SJSA1 (cell line): ENCODE results near the gene ATP8A2. TPM values are rescaled to one million over a fixed set of nuclear protein-coding genes. Genes with fewer than 3 reads are reported as not detected.
"Not testable (repeated sequence)": the region's sequence is repeated elsewhere in the genome, so short reads cannot be mapped to it uniquely, and the experiment has no call there.

Experiments used
- DNase-seq, 2 experiments: peaks; one replicate each; pipeline ENCODE4 v3.0.0-alpha.2; 2015 to 2020; ENCODE audit warnings: low spot score in 2 of 2, low read depth in 1 of 2
- H3K27ac ChIP-seq: fragments of 250-450 bp; sonication (Bioruptor Pico); 2 replicates; pipeline ENCODE4 v1.5.1; 2020; ENCODE audit warnings: mild to moderate bottlenecking, moderate library complexity
- H3K27me3 ChIP-seq: fragments of 250-450 bp; sonication (Bioruptor Pico); replicated peaks from 2 replicates; pipeline ENCODE4 v1.5.1; 2020; ENCODE audit warnings: mild to moderate bottlenecking, moderate library complexity
- H3K36me3 ChIP-seq: fragments of 250-450 bp; sonication (Bioruptor Pico); 2 replicates; pipeline ENCODE4 v1.5.1; 2020; ENCODE audit warnings: mild to moderate bottlenecking
- H3K4me1 ChIP-seq: fragments of 250-450 bp; sonication (Bioruptor Pico); replicated peaks from 2 replicates; pipeline ENCODE4 v1.6.1; 2021; ENCODE audit warnings: mild to moderate bottlenecking
- H3K4me3 ChIP-seq: fragments of 250-450 bp; sonication (Bioruptor Pico); 2 replicates; pipeline ENCODE4 v1.5.1; 2020; ENCODE audit warnings: mild to moderate bottlenecking
- H3K9me3 ChIP-seq: fragments of 250-450 bp; sonication (Bioruptor Pico); replicated peaks from 2 replicates; pipeline ENCODE4 v1.5.1; 2020; ENCODE audit warnings: mild to moderate bottlenecking
- total RNA-seq: library from RNA; depleted of rRNA; stranded (reverse); fragments of >200 nt; shearing (Covaris generic); gene quantifications from 2 replicates; pipeline ENCODE4 v1.2.3, GENCODE V29; 2014; rRNA removed

The ATP8A2 gene
- total RNA-seq: 0.03 and 0.13 TPM in 2 replicates

DNA sequence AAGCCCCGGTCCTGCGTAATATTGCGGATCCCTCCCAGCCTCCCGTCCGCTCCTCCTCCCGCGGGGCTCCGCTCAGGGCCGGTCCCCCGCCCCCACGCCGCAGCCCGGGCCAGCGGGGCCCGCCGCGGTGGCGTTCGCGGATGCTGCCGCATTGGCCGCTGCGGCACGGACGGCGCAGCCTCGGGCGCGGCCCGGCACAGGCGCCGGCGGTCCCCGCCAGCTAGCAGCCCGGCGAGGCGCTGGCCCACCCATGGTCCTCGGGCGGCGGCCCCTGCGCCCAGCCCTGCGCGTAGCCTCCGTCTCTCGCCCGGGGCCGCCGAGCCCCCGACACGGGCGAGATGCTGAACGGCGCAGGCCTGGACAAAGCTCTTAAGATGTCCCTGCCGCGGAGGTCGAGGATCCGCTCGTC is at the start of gene ATP8A2:
Gene ATP8A2 (plus strand): TSS at position 100 of the 409 bp plus-strand sequence. CDS start 239 bp downstream, at position 339.
- DNase-seq: no peak
- H3K27me3 ChIP-seq: peaks cover 27% of the 10 kb centered on the region
- no peaks in the 10 kb centered on the region for H3K9me3 ChIP-seq
- no peak within 1 kb of the TSS for H3K27ac ChIP-seq
- no peaks in the 10 kb centered on the region; the same call in 1 of the 2 replicates for H3K4me1 ChIP-seq
- no peak within 1 kb of the TSS for H3K4me3 ChIP-seq
- H3K36me3 ChIP-seq: no peaks in the 10 kb centered on the region

GRCh38 chr13:25324100-25324499 is 47.7 kb upstream of the ATP8A2 start:
- Histone ChIP-seq H3K36me3 (peaks cover 89% of the 10 kb centered on the region), H3K4me1 (no peaks in the 10 kb centered on the region), H3K27ac (no peak overlapping the region), H3K27me3 (no peaks in the 10 kb centered on the region), H3K4me3 (no peak overlapping the region), H3K9me3 (no peaks in the 10 kb centered on the region)
- DNase-seq: no peak

DNA sequence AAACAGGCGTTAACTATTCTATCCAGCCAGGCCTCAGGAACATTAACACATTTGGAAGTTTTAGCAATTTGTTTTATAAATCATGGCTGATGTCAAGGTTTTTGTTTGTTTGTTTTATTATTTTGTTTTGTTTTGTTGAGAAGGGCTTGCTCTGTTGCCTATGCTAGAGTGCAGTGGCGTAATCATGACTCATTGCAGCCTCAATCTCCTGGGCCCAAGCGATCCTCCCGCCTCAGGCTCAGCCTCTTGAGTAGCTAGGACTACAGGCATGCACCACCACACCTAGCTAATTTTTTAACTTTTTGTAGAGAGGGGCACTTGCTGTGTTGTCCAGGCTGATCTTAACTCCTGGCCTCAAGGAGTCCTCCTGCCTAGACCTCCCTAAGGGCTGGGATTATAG is 42.1 kb upstream of the ATP8A2 start:
- Histone ChIP-seq H3K9me3 (no peaks in the 10 kb centered on the region), H3K27me3 (no peaks in the 10 kb centered on the region), H3K4me3 (no peak overlapping the region), H3K4me1 (no peaks in the 10 kb centered on the region), H3K36me3 (peaks cover 87% of the 10 kb centered on the region), H3K27ac (no peak overlapping the region)
- DNase-seq: no peak

DNA sequence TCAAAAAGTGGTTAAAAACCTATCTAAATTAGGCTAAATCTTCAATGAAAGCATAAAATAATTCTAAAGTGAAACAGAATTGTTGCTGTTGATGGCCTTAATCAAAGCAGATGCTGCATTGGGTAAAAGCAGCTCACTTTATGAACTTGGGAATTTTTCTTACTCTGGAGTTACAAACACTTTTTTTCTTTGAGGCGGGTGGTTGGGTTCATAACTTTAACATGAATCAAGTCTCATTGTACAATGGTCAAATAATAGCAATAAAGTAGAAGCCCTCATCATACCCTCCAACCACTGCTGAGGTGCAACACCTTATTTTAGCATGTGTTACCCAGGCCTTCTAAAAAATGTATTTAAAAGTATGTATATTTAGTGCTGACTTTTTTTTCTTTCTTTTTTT is 41.2 kb upstream of the ATP8A2 start:
- no peak overlapping the region for H3K27ac ChIP-seq
- H3K9me3 ChIP-seq: no peaks in the 10 kb centered on the region
- no peaks in the 10 kb centered on the region for H3K27me3 ChIP-seq
- H3K4me3 ChIP-seq: no peak overlapping the region
- no peak for DNase-seq
- peaks cover 87% of the 10 kb centered on the region for H3K36me3 ChIP-seq
- no peaks in the 10 kb centered on the region for H3K4me1 ChIP-seq

DNA sequence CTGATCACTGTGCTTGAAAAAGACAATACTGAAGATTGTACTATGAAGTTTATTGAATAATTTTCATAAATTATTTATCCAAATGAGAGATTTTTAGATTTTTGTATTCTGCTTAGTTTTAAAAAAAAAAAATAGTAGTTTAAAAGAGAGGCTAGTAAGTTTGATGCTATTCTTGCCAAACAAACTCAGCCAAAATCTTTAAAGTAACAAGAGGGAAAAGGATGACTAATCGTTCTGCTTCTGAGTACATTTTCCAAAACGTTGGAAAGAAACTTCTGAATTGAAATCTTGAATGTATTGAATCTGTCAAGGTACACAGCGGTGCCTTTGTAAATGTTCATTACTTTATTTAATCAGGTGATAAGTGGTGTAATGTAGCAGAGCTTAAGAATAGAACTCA is 35.9 kb upstream of the ATP8A2 start:
- Histone ChIP-seq H3K4me3 (no peak overlapping the region), H3K9me3 (no peaks in the 10 kb centered on the region), H3K27me3 (no peaks in the 10 kb centered on the region), H3K36me3 (peaks cover 69% of the 10 kb centered on the region), H3K4me1 (no peaks in the 10 kb centered on the region), H3K27ac (no peak overlapping the region)
- DNase-seq: no peak

GRCh38 chr13:25345576-25345975 is 26.2 kb upstream of the ATP8A2 start:
- H3K4me3 ChIP-seq: no peak overlapping the region

GRCh38 chr13:25347151-25347550 is 24.6 kb upstream of the ATP8A2 start:
- no peaks in the 10 kb centered on the region for H3K36me3 ChIP-seq
- H3K9me3 ChIP-seq: no peaks in the 10 kb centered on the region
- no peak overlapping the region for H3K4me3 ChIP-seq
- no peak for DNase-seq
- no peak overlapping the region for H3K27ac ChIP-seq
- H3K27me3 ChIP-seq: no peaks in the 10 kb centered on the region
- H3K4me1 ChIP-seq: no peaks in the 10 kb centered on the region

More at GRCh38 chr13:25345576-25345975, 26.2 kb upstream of the ATP8A2 start:
- no peak for DNase-seq
- Histone ChIP-seq H3K4me1 (no peaks in the 10 kb centered on the region), H3K9me3 (no peaks in the 10 kb centered on the region), H3K36me3 (no peaks in the 10 kb centered on the region), H3K27me3 (no peaks in the 10 kb centered on the region), H3K27ac (no peak overlapping the region)

DNA sequence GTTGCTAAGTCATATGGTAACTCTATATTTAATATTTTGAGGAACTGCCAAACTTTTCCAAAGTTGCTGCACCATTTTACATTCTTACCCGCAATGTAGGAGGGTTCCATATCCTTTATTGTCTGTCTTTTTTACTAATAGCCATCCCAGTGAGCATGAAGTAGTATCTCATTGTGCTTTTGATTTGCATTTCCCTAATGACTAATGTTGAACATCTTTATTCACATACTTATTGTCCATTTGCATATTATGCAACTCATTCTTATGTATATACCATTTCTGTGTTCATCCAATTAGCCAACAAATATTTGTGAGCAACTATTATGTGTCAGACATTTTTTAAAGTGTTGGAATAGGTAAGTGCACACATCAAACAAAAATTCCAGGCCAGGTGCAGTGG is 20.4 kb upstream of the ATP8A2 start:
- Histone ChIP-seq H3K4me1 (no peaks in the 10 kb centered on the region), H3K36me3 (no peaks in the 10 kb centered on the region), H3K27ac (no peak overlapping the region), H3K9me3 (no peaks in the 10 kb centered on the region), H3K27me3 (no peaks in the 10 kb centered on the region; the same call in 1 of the 2 replicates), H3K4me3 (no peak overlapping the region)
- DNase-seq: no peak

- H3K9me3 ChIP-seq: no peaks in the 10 kb centered on the region
- H3K27me3 ChIP-seq: no peaks in the 10 kb centered on the region; the same call in 1 of the 2 replicates
- DNase-seq: no peak
- no peaks in the 10 kb centered on the region for H3K4me1 ChIP-seq
- no peak overlapping the region for H3K4me3 ChIP-seq
- no peaks in the 10 kb centered on the region for H3K36me3 ChIP-seq
- no peak overlapping the region for H3K27ac ChIP-seq
Measured at GRCh38 chr13:25352230-25352629, 19.5 kb upstream of the ATP8A2 start.

- Histone ChIP-seq H3K9me3 (no peaks in the 10 kb centered on the region), H3K4me3 (no peak overlapping the region), H3K36me3 (no peaks in the 10 kb centered on the region), H3K4me1 (no peaks in the 10 kb centered on the region), H3K27me3 (no peaks in the 10 kb centered on the region; the same call in 1 of the 2 replicates), H3K27ac (no peak overlapping the region)
- DNase-seq: no peak
Measured at GRCh38 chr13:25352806-25353205, 19.0 kb upstream of the ATP8A2 start.

- no peaks in the 10 kb centered on the region for H3K9me3 ChIP-seq
- H3K4me3 ChIP-seq: no peak overlapping the region
- H3K36me3 ChIP-seq: no peaks in the 10 kb centered on the region
- DNase-seq: no peak
- no peak overlapping the region for H3K27ac ChIP-seq
- no peaks in the 10 kb centered on the region for H3K4me1 ChIP-seq
- H3K27me3 ChIP-seq: no peaks in the 10 kb centered on the region; the same call in 1 of the 2 replicates
Measured at GRCh38 chr13:25353344-25353743, 18.4 kb upstream of the ATP8A2 start.

- H3K27me3 ChIP-seq: no peaks in the 10 kb centered on the region; the same call in 1 of the 2 replicates
- no peak overlapping the region for H3K4me3 ChIP-seq
- H3K9me3 ChIP-seq: no peaks in the 10 kb centered on the region
- H3K36me3 ChIP-seq: no peaks in the 10 kb centered on the region
- no peak for DNase-seq
- H3K4me1 ChIP-seq: no peaks in the 10 kb centered on the region
- H3K27ac ChIP-seq: no peak overlapping the region
Measured at GRCh38 chr13:25354377-25354776, 17.4 kb upstream of the ATP8A2 start.

DNA sequence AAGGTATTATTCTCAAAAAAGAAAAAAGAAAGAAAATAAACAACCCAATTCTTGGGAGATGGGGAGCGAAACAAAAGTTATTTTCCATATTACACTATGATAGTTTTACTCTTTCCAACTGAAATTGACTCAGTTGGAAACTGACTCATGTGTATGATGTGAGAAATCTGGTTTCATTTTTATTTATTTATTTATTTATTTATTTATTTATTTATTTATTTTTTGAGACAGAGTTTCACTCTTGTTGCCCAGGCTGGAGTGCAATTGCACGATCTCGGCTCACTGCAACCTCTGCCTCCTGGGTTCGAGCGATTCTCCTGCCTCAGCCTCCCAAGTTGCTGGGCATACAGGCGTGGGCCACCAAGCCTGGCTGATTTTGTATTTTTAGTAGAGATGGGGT is 11.3 kb upstream of the ATP8A2 start:
- not testable (repeated sequence) for H3K4me3 ChIP-seq, H3K27ac ChIP-seq, DNase-seq, H3K36me3 ChIP-seq, H3K9me3 ChIP-seq, H3K4me1 ChIP-seq, H3K27me3 ChIP-seq

- no peaks in the 10 kb centered on the region for H3K9me3 ChIP-seq
- no peaks in the 10 kb centered on the region for H3K4me1 ChIP-seq
- peaks cover 5% of the 10 kb centered on the region; the same call in 1 of the 2 replicates for H3K27me3 ChIP-seq
- no peaks in the 10 kb centered on the region for H3K36me3 ChIP-seq
- H3K4me3 ChIP-seq: no peak overlapping the region
- DNase-seq: no peak
- no peak overlapping the region for H3K27ac ChIP-seq
Measured at GRCh38 chr13:25365720-25366235, 6.0 kb upstream of the ATP8A2 start.
